Measurements from ENCODE around the gene PHKG2. TPM values are rescaled to one million over a fixed set of nuclear protein-coding genes. Genes with fewer than 3 reads are reported as not detected.

Gene PHKG2
- polyA plus RNA-seq, 1 donor from 2014 or later = 41.5 TPM

DNA sequence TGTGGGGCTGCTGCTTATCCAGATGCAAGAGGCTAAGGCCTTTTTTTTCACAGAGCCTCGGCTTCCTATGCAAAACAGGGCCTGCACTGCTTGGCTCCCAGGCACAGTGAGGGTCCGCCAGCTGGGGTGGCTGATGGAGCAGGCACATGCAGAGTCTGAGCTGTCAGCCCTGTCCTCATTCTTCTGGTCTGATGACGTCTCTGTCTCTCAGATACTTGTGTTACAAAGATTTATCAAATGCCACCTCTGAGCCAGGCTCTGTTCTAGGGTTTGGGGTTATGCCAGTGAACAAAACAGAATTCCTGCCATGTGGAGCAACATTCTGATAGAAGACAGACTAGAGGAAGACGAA, 18.7 kb downstream of the PHKG2 start:
- H3K9me2 ChIP-seq (ENCODE audit: insufficient read depth, low read length) = no peaks in the 10 kb centered on the region
- no peak overlapping the region for H3K27ac ChIP-seq (ENCODE audit: low read length)
- no peak overlapping the region for H2AFZ ChIP-seq (ENCODE audit: low read depth, low read length)
- H4K20me1 ChIP-seq (ENCODE audit: insufficient read depth) = no peaks in the 10 kb centered on the region
- no peak overlapping the region for H3K4me2 ChIP-seq (ENCODE audit: low read length)
- TF ChIP-seq MXI1 (conservative IDR thresholded peaks at IDR 0.05; ENCODE audit: poor library complexity, severe bottlenecking) (no peak), RAD21 (conservative IDR thresholded peaks at IDR 0.05) (no peak), EP300 (conservative IDR thresholded peaks at IDR 0.05; ENCODE audit: poor library complexity, severe bottlenecking) (no peak), EZH2 (IDR thresholded peaks at IDR 0.05; ENCODE audit: borderline replicate concordance, insufficient read depth, low read length, poor library complexity, severe bottlenecking) (no peak), POLR2AphosphoS5 (IDR thresholded peaks at IDR 0.05) (no peak), SMC3 (conservative IDR thresholded peaks at IDR 0.05; ENCODE audit: poor library complexity) (no peak), TAF1 (IDR thresholded peaks at IDR 0.05; ENCODE audit: low read depth) (no peak)
- TF ChIP-seq, protein P1, sequence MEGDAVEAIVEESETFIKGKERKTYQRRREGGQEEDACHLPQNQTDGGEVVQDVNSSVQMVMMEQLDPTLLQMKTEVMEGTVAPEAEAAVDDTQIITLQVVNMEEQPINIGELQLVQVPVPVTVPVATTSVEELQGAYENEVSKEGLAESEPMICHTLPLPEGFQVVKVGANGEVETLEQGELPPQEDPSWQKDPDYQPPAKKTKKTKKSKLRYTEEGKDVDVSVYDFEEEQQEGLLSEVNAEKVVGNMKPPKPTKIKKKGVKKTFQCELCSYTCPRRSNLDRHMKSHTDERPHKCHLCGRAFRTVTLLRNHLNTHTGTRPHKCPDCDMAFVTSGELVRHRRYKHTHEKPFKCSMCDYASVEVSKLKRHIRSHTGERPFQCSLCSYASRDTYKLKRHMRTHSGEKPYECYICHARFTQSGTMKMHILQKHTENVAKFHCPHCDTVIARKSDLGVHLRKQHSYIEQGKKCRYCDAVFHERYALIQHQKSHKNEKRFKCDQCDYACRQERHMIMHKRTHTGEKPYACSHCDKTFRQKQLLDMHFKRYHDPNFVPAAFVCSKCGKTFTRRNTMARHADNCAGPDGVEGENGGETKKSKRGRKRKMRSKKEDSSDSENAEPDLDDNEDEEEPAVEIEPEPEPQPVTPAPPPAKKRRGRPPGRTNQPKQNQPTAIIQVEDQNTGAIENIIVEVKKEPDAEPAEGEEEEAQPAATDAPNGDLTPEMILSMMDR (IDR thresholded peaks at IDR 0.05; ENCODE audit: poor library complexity, severe bottlenecking) = no peak
- TF ChIP-seq, protein P2, sequence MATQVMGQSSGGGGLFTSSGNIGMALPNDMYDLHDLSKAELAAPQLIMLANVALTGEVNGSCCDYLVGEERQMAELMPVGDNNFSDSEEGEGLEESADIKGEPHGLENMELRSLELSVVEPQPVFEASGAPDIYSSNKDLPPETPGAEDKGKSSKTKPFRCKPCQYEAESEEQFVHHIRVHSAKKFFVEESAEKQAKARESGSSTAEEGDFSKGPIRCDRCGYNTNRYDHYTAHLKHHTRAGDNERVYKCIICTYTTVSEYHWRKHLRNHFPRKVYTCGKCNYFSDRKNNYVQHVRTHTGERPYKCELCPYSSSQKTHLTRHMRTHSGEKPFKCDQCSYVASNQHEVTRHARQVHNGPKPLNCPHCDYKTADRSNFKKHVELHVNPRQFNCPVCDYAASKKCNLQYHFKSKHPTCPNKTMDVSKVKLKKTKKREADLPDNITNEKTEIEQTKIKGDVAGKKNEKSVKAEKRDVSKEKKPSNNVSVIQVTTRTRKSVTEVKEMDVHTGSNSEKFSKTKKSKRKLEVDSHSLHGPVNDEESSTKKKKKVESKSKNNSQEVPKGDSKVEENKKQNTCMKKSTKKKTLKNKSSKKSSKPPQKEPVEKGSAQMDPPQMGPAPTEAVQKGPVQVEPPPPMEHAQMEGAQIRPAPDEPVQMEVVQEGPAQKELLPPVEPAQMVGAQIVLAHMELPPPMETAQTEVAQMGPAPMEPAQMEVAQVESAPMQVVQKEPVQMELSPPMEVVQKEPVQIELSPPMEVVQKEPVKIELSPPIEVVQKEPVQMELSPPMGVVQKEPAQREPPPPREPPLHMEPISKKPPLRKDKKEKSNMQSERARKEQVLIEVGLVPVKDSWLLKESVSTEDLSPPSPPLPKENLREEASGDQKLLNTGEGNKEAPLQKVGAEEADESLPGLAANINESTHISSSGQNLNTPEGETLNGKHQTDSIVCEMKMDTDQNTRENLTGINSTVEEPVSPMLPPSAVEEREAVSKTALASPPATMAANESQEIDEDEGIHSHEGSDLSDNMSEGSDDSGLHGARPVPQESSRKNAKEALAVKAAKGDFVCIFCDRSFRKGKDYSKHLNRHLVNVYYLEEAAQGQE (IDR thresholded peaks at IDR 0.05; ENCODE audit: borderline replicate concordance) = no peak
- H3K27me3 ChIP-seq (ENCODE audit: insufficient read depth, low read depth, low read length) = no peaks in the 10 kb centered on the region
- no peaks in the 10 kb centered on the region for H3K36me3 ChIP-seq (ENCODE audit: insufficient read depth, low read length)
- H3F3A ChIP-seq (ENCODE audit: insufficient read depth, low read length, poor library complexity, severe bottlenecking) = no peaks in the 10 kb centered on the region
- H3K4me3 ChIP-seq (ENCODE audit: low read length) = no peak overlapping the region
- no peak overlapping the region for H3K9ac ChIP-seq (ENCODE audit: low read length)
- H3K79me2 ChIP-seq (replicated peaks; ENCODE audit: insufficient read depth, low read length) = peaks cover 20% of the 10 kb centered on the region
- H3K9me3 ChIP-seq (ENCODE audit: low read length) = no peaks in the 10 kb centered on the region

DNA sequence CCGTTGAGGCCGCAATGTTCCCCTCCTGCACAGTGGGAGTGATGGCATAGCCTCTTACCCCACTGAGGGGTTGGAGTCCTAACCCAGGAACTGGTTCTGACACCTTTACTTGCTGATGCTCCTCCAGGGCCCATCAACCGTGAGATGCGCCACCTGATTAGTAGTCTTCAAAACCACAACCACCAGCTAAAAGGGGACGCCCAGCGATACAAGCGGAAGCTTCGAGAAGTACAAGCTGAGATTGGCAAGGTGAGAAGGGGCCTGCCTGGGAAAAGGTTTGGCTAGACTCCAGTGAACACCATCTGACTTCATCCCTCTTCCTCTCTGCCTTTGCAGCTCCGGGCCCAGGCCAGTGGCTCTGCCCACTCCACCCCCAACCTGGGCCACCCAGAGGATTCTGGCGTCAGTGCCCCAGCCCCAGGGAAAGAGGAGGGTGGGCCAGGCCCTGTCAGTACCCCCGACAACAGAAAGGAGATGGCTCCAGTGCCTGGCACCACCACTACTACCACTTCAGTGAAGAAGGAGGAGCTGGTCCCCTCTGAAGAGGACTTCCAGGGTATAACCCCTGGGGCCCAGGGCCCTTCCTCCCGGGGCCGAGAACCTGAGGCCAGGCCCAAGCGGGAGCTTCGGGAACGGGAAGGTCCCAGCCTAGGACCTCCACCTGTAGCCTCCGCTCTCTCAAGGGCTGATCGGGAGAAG, 19.7 kb downstream of the PHKG2 start:
- peaks cover 12% of the 10 kb centered on the region for H3K79me2 ChIP-seq (replicated peaks; ENCODE audit: insufficient read depth, low read length)
- H3K36me3 ChIP-seq (ENCODE audit: insufficient read depth, low read length) = no peaks in the 10 kb centered on the region
- no peaks in the 10 kb centered on the region for H3K27me3 ChIP-seq (ENCODE audit: insufficient read depth, low read depth, low read length)
- no peak overlapping the region for H3K4me3 ChIP-seq (ENCODE audit: low read length)
- H3K9me3 ChIP-seq (ENCODE audit: low read length) = no peaks in the 10 kb centered on the region
- H3K4me2 ChIP-seq (ENCODE audit: low read length) = no peak overlapping the region
- TF ChIP-seq EP300 (conservative IDR thresholded peaks at IDR 0.05; ENCODE audit: poor library complexity, severe bottlenecking) (no peak), TAF1 (IDR thresholded peaks at IDR 0.05; ENCODE audit: low read depth) (no peak), EZH2 (IDR thresholded peaks at IDR 0.05; ENCODE audit: borderline replicate concordance, insufficient read depth, low read length, poor library complexity, severe bottlenecking) (no peak), MXI1 (conservative IDR thresholded peaks at IDR 0.05; ENCODE audit: poor library complexity, severe bottlenecking) (no peak), SMC3 (conservative IDR thresholded peaks at IDR 0.05; ENCODE audit: poor library complexity) (no peak), POLR2AphosphoS5 (IDR thresholded peaks at IDR 0.05) (no peak), RAD21 (conservative IDR thresholded peaks at IDR 0.05) (no peak)
- TF ChIP-seq, protein P2 (IDR thresholded peaks at IDR 0.05; ENCODE audit: borderline replicate concordance) = no peak
- TF ChIP-seq, protein P1 (IDR thresholded peaks at IDR 0.05; ENCODE audit: poor library complexity, severe bottlenecking) = no peak
- no peaks in the 10 kb centered on the region for H3K9me2 ChIP-seq (ENCODE audit: insufficient read depth, low read length)
- no peak overlapping the region for H3K9ac ChIP-seq (ENCODE audit: low read length)
- no peaks in the 10 kb centered on the region for H3F3A ChIP-seq (ENCODE audit: insufficient read depth, low read length, poor library complexity, severe bottlenecking)
- no peak overlapping the region for H3K27ac ChIP-seq (ENCODE audit: low read length)
- H2AFZ ChIP-seq (ENCODE audit: low read depth, low read length) = no peak overlapping the region
- H4K20me1 ChIP-seq (ENCODE audit: insufficient read depth) = no peaks in the 10 kb centered on the region

Data from neural cell (in vitro differentiated cells).